Stimulated activated CD4-positive, alpha-beta T cell treated with anti-CD3 and anti-CD28 coated beads, TNF-alpha, amount 100 ng/mL, for 1 hour (primary cell): ENCODE data around the gene VPS37C.

Source experiments
- DNase-seq, 3 donors: peaks; one replicate each; pipeline ENCODE4 v3.0.0-alpha.2; 2020; ENCODE audit warnings: low read depth in 3 of 3, low spot score in 1 of 3

The VPS37C gene

GRCh38 chr11:61133956-61134662 lies 27.1 kb downstream of the VPS37C start:
- no peak for DNase-seq

- DNase-seq, result no peak
These were observed 28.1 kb downstream of the VPS37C start for GRCh38 chr11:61133145-61133544.

- DNase-seq, result no peak
These were observed 28.6 kb downstream of the VPS37C start for GRCh38 chr11:61132646-61133045.

- no peak for DNase-seq
These were observed 29.1 kb downstream of the VPS37C start for GRCh38 chr11:61131998-61132555.

GRCh38 chr11:61131586-61131985 lies 29.6 kb downstream of the VPS37C start:
- DNase-seq, result no peak

- DNase-seq, result no peak
These were observed 30.0 kb downstream of the VPS37C start for GRCh38 chr11:61131186-61131585.

GRCh38 chr11:61129639-61130523 lies 31.3 kb downstream of the VPS37C start:
- DNase-seq, result peak; percentile 75 to 86 (median 83)

- no peak for DNase-seq
These were observed 32.1 kb downstream of the VPS37C start for GRCh38 chr11:61128947-61129638.

- no peak for DNase-seq
These were observed 33.2 kb downstream of the VPS37C start for GRCh38 chr11:61127991-61128390.

GRCh38 chr11:61126256-61126655 lies 35.0 kb downstream of the VPS37C start:
- DNase-seq, result no peak

- no peak for DNase-seq
These were observed 35.9 kb downstream of the VPS37C start for GRCh38 chr11:61125310-61125684.

GRCh38 chr11:61124574-61125309 lies 36.5 kb downstream of the VPS37C start:
- no peak for DNase-seq

- DNase-seq, result no peak
These were observed 37.3 kb downstream of the VPS37C start for GRCh38 chr11:61123775-61124571.

- no peak for DNase-seq
These were observed 38.5 kb downstream of the VPS37C start for GRCh38 chr11:61122761-61123160.

- DNase-seq, result no peak
These were observed 39.3 kb downstream of the VPS37C start for GRCh38 chr11:61121917-61122316.

GRCh38 chr11:61121192-61121831 lies 39.9 kb downstream of the VPS37C start:
- DNase-seq, result no peak

GRCh38 chr11:61120706-61121191 lies 40.5 kb downstream of the VPS37C start:
- DNase-seq, result peak in 1 of 3 donors; percentile 25

GRCh38 chr11:61120099-61120705 lies 41.0 kb downstream of the VPS37C start:
- DNase-seq, result no peak

- no peak for DNase-seq
These were observed 41.7 kb downstream of the VPS37C start for GRCh38 chr11:61119571-61119970.
